ENCODE data around the gene GCDH.

GRCh38 chr19:12899891-12900518 lies 9.0 kb downstream of the GCDH start:
- TF ChIP-seq POLR2A (IDR thresholded peaks at IDR 0.05): no peak
- TF ChIP-seq CTCF (IDR thresholded peaks at IDR 0.05): no peak
